Fibroblast of villous mesenchyme (primary cell): ENCODE data around the gene SLC16A2. TPM values are rescaled to one million over a fixed set of nuclear protein-coding genes. Genes with fewer than 3 reads are reported as not detected.
"Not testable (repeated sequence)": the region's sequence is repeated elsewhere in the genome, so short reads cannot be mapped to it uniquely, and the experiment has no call there.

ENCODE experiments used
- DNase-seq: peaks from one replicate; pipeline ENCODE4 v3.0.0-alpha.2; 2010; ENCODE audit warnings: low read depth
- H3K4me3 ChIP-seq: 2 replicates; pipeline ENCODE4 v1.5.1; 2011; ENCODE audit warnings: low read depth, mild to moderate bottlenecking, low read length
- CTCF ChIP-seq: IDR thresholded peaks from 2 replicates; pipeline ENCODE4 v1.5.1; 2012; ENCODE audit warnings: low read depth, mild to moderate bottlenecking, low read length; ENCODE audit not compliant: insufficient read depth
- total RNA-seq: library from RNA; depleted of rRNA; stranded (reverse); fragments of >200 nt; gene quantifications from 2 replicates; pipeline ENCODE4 v1.2.3, GENCODE V29; 2012

Gene SLC16A2
- total RNA-seq, 1 donor = 10.8 TPM

DNA sequence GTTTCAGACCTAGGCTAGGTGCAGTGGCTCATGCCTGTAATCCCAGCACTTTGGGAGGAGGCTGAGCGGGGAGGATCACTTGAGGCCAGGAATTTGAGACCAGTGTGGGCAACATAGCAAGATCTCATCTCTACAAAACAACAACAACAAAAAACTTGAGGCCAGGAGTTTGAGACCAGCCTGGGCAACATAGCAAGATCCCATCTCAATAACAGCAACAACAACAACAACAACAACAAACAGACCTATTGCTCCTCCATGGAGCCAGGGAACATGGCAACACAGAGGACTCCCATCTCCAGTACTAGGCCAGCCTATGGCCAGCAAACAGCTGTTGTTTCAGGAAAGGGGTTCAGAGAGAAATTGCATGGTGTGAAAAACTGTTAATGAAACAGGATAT, 43.4 kb downstream of the SLC16A2 start:
- DNase-seq = no peak
- TF ChIP-seq CTCF = no peak

GRCh38 chrX:74465424-74465823, 44.1 kb downstream of the SLC16A2 start:
- DNase-seq = no peak
- no peak for TF ChIP-seq CTCF
- H3K4me3 ChIP-seq = no peak overlapping the region

More for the DNA sequence above, 43.4 kb downstream of the SLC16A2 start:
- no peak overlapping the region for H3K4me3 ChIP-seq

GRCh38 chrX:74467656-74468055, 46.4 kb downstream of the SLC16A2 start:
- no peak for TF ChIP-seq CTCF
- DNase-seq = no peak
- no peak overlapping the region for H3K4me3 ChIP-seq

- not testable (repeated sequence) for DNase-seq, H3K4me3 ChIP-seq
Observed at GRCh38 chrX:74473116-74473515, 51.8 kb downstream of the SLC16A2 start.

DNA sequence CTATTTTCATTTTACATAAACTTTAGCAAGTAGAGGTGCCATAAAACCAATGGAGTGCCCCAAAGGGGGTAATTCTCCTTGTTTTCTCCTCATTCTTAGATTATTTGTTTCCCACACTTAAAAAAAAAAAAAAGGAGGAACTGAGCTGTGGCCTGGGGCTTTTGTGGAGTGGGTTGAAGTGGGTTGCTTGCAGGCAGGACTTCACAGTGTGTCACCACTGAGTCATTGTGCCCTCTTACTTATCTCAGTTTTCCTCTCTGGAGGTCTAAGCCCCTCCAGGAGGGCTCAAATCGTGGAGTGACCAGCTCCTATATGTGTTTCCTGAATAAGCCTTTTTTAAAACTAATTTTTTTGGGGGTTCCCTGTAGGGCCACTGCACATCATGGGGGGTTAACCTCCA, 69.0 kb downstream of the SLC16A2 start:
- TF ChIP-seq CTCF = no peak
- DNase-seq = no peak

GRCh38 chrX:74492720-74493201, 71.5 kb downstream of the SLC16A2 start:
- H3K4me3 ChIP-seq = no peak overlapping the region
- DNase-seq = no peak
- TF ChIP-seq CTCF = peak; percentile 30

More for the DNA sequence above, 69.0 kb downstream of the SLC16A2 start:
- no peak overlapping the region for H3K4me3 ChIP-seq

DNA sequence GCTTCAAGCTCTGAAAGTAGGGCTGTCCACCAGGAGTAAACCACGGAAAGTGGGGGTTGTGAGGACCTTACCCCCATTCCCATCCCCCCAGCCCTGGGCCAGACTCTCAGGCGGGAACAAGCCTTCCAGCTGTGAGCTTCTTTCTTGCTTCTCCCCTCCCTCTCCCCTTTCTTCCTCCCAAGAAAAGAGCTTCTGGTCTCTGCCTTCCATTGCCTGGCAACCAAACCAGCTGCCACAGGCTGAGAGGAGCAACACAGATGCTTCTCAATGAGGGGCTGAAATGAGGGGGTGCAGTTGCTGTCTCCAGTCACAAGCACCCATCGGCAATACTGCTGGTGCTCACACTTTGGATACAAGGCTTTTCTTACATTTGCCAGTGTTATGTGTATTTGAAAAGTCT, 72.5 kb downstream of the SLC16A2 start:
- TF ChIP-seq CTCF = no peak
- no peak for DNase-seq
- H3K4me3 ChIP-seq = no peak overlapping the region
